Lung (tissue), 12 donors: ENCODE data around the gene VPS41. TPM values are rescaled to one million over a fixed set of nuclear protein-coding genes. Genes with fewer than 3 reads are reported as not detected.

ENCODE experiments used
- ATAC-seq: fragments of 200-7000 bp; cut with Tn5 transposase; one replicate; pipeline ENCODE4 v1.9.1; 2020; ENCODE audit warnings: moderate number of reproducible peaks; ENCODE audit not compliant: insufficient read depth, low FRiP score
- DNase-seq, 3 donors: peaks; one replicate each; pipeline ENCODE4 v3.0.0-alpha.2; 2013 to 2017
- H3K27ac ChIP-seq, 2 donors: one replicate each; pipeline ENCODE4 v1.5.1; 2013; ENCODE audit warnings: mild to moderate bottlenecking in 2 of 2, moderate library complexity in 2 of 2, control low read depth in 1 of 2, inconsistent platforms in 1 of 2, low read depth in 1 of 2, low read length in 1 of 2
- H3K27me3 ChIP-seq, 3 donors: one replicate each; pipeline ENCODE4 v1.5.1; 2013; ENCODE audit warnings: low read length in 2 of 3; ENCODE audit not compliant: control insufficient read depth in 3 of 3, insufficient read depth in 3 of 3
- H3K36me3 ChIP-seq, 4 donors: one replicate each; pipeline ENCODE4 v1.5.1; 2013; ENCODE audit warnings: low read length in 4 of 4, mild to moderate bottlenecking in 1 of 4, moderate library complexity in 1 of 4; ENCODE audit not compliant: control insufficient read depth in 4 of 4, insufficient read depth in 4 of 4
- H3K4me1 ChIP-seq, 5 donors: one replicate each; pipeline ENCODE4 v1.5.1; 2013; ENCODE audit warnings: low read length in 5 of 5, mild to moderate bottlenecking in 2 of 5, moderate library complexity in 1 of 5; ENCODE audit not compliant: control insufficient read depth in 5 of 5, insufficient read depth in 5 of 5
- H3K4me3 ChIP-seq: one replicate; pipeline ENCODE4 v1.5.1; 2013; ENCODE audit warnings: mild to moderate bottlenecking, control low read depth, moderate library complexity
- H3K9ac ChIP-seq, 2 donors: one replicate each; pipeline ENCODE4 v1.5.1; 2013; ENCODE audit warnings: low read length in 2 of 2, control low read depth in 1 of 2; ENCODE audit not compliant: insufficient read depth in 1 of 2
- H3K9me3 ChIP-seq, 4 donors: one replicate each; pipeline ENCODE4 v1.5.1; 2013; ENCODE audit warnings: low read length in 3 of 4, mild to moderate bottlenecking in 1 of 4, moderate library complexity in 1 of 4; ENCODE audit not compliant: control insufficient read depth in 4 of 4, insufficient read depth in 3 of 4
- CTCF ChIP-seq: IDR thresholded peaks from 2 replicates; pipeline ENCODE4 v1.5.1; 2012; ENCODE audit warnings: mild to moderate bottlenecking; ENCODE audit errors: control extremely low read depth, extremely low read depth
- WGBS, 2 donors: extraction: QIAGEN DNeasy Blood & Tissue Kit; methylation state at CpG; one replicate each; pipeline ENCODE4 v1.1.7; 2013; 5-methylcytosine and 5-hydroxymethylcytosine counted together
- polyA plus RNA-seq, 2 donors: library from polyadenylated mRNA; stranded (reverse); fragments of 200-250 nt; gene quantifications; one replicate each; pipeline ENCODE4 v1.2.1, GENCODE V29; 2013
- total RNA-seq, 2 donors: library from RNA; depleted of rRNA in 1 of 2; stranded (reverse); fragments of >200 nt in 1 of 2; gene quantifications; one replicate each; pipeline ENCODE4 v1.2.1, GENCODE V29; 2014 to 2021
- donor health status: control.
- donor health status: control.
- donor health status: Bipolar disorder and iron deficiency.
- donor health status: healthy.
- donor health status: DM: yes; HTN: yes; CAD: no.

The VPS41 gene
- total and polyA plus RNA-seq, 4 donors, result 13.8 to 88.6 (median 48.1) TPM

- DNase-seq, result no peak
Observed at GRCh38 chr7:38685851-38686250, 223.1 kb downstream of the VPS41 start.

GRCh38 chr7:38682606-38683005 is 226.4 kb downstream of the VPS41 start:
- Histone ChIP-seq H3K27ac (no peak overlapping the region), H3K9me3 (peaks cover 0 to 5% (median 1%) of the 10 kb centered on the region in 4 donors), H3K27me3 (no peaks in the 10 kb centered on the region), H3K36me3 (no peaks in the 10 kb centered on the region), H3K4me3 (no peak overlapping the region), H3K9ac (no peak overlapping the region), H3K4me1 (peaks cover 0 to 16% (median 5%) of the 10 kb centered on the region in 5 donors)
- peak; percentile 27 to 73 (median 69) for DNase-seq
- ATAC-seq, result no peak
- TF ChIP-seq CTCF, result no peak
- 73 to 85% methylated on average over 3 of the region's 3 CpGs for WGBS, 2 donors

More at GRCh38 chr7:38685851-38686250, 223.1 kb downstream of the VPS41 start:
- Histone ChIP-seq H3K9me3 (peaks cover 0 to 4% (median 0%) of the 10 kb centered on the region in 4 donors), H3K27ac (no peak overlapping the region), H3K36me3 (no peaks in the 10 kb centered on the region), H3K9ac (no peak overlapping the region), H3K4me3 (no peak overlapping the region), H3K27me3 (no peaks in the 10 kb centered on the region), H3K4me1 (peaks cover 0 to 16% (median 5%) of the 10 kb centered on the region in 5 donors)
- ATAC-seq, result no peak
- WGBS, 2 donors, result 92 to 94% methylated on average over 21 of the region's 21 CpGs
- no peak for TF ChIP-seq CTCF

DNA sequence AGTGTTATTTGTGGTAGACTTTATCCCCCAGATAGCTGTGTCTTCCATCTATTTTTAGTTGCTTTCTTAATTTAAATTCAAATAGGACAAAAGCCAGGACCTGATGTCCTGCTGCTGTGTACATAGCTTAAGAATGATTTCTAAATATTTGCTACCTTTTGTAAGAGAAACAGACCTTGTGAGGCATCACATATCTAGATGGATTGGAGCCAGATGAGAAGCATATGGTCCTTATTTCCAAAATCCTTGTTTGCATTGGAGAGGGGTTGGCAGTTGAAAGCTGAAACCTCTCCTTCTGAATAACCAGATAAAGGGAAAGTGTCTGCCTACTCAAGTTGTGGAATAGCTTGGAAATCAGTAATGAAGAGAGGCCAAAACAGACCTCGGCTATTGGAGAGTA is 227.1 kb downstream of the VPS41 start:
- WGBS, 2 donors, result 60 to 70% methylated on average over 1 of the region's 1 CpG
- peaks cover 0 to 16% (median 5%) of the 10 kb centered on the region in 5 donors for H3K4me1 ChIP-seq
- H3K27ac ChIP-seq, result no peak overlapping the region
- H3K9me3 ChIP-seq, result peaks cover 0 to 7% (median 1%) of the 10 kb centered on the region in 4 donors
- H3K4me3 ChIP-seq, result no peak overlapping the region
- no peak overlapping the region for H3K9ac ChIP-seq
- no peak for ATAC-seq
- peak in 2 of 3 donors; percentile 18 to 35 for DNase-seq
- H3K27me3 ChIP-seq, result no peaks in the 10 kb centered on the region
- H3K36me3 ChIP-seq, result no peaks in the 10 kb centered on the region
- no peak for TF ChIP-seq CTCF

DNA sequence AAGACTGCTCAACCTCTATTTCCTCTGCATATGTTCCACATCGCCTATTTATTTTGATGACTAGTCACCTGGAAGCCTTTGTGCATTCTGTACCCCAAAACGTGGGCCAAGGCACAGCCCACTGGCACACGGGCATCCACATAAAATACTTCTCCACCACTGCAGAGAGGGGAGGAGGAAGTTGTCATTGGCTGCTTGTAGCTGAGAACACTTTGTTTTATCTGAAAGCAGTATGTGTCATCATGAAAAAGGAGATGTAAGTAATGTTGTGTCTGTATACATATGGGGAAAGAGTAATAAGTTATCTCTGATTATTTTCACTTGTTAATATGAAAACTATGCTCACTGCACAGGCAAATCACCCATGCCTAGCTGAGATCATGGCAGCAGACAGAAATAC is 229.6 kb downstream of the VPS41 start:
- 60 to 73% methylated on average over 3 of the region's 3 CpGs for WGBS, 2 donors
- H3K4me1 ChIP-seq, result peaks cover 0 to 16% (median 5%) of the 10 kb centered on the region in 5 donors
- no peaks in the 10 kb centered on the region for H3K27me3 ChIP-seq
- H3K9ac ChIP-seq, result no peak overlapping the region
- no peaks in the 10 kb centered on the region for H3K36me3 ChIP-seq
- no peak for ATAC-seq
- no peak for DNase-seq
- no peak overlapping the region for H3K4me3 ChIP-seq
- peaks cover 0 to 6% (median 1%) of the 10 kb centered on the region in 4 donors for H3K9me3 ChIP-seq
- no peak for TF ChIP-seq CTCF
- no peak overlapping the region for H3K27ac ChIP-seq
